Upper lobe of left lung (tissue), 4 donors: ENCODE data around the gene CFHR3.

Experiments used
- CTCF ChIP-seq, 6 experiments: fragments of 450-650 bp in 4 of 6; fragments of 200-600 bp in 2 of 6; sonication (generic) in 2 of 6; IDR thresholded peaks; one replicate each; pipeline ENCODE4 v1.5.1; 2016 to 2019; ENCODE audit warnings: antibody characterized with exemption in 6 of 6
- POLR2A ChIP-seq, 4 donors: fragments of 450-650 bp; IDR thresholded peaks; one replicate each; pipeline ENCODE4 v1.5.1; 2016 to 2017; ENCODE audit warnings: antibody characterized with exemption in 4 of 4, mild to moderate bottlenecking in 2 of 4
- POLR2AphosphoS5 ChIP-seq, 2 donors: sonication (generic); formaldehyde crosslinking; IDR thresholded peaks; one replicate each; pipeline ENCODE4 v1.5.1; 2017; ENCODE audit warnings: antibody characterized with exemption in 2 of 2

- TF ChIP-seq CTCF (IDR thresholded peaks at IDR 0.05) (no peak), POLR2A (IDR thresholded peaks at IDR 0.05) (no peak), POLR2AphosphoS5 (IDR thresholded peaks at IDR 0.05) (no peak)
Measured at GRCh38 chr1:196774175-196774574, 465 bp upstream of the CFHR3 start.
